HepG2 (cell line): ENCODE results near the gene GPS1. TPM values are rescaled to one million over a fixed set of nuclear protein-coding genes. Genes with fewer than 3 reads are reported as not detected.

Experiments
- BRD4 ChIP-seq: sonication (generic); formaldehyde crosslinking; IDR thresholded peaks from 2 replicates; pipeline ENCODE4 v1.4.0; 2020; ENCODE audit warnings: missing genetic modification reagents
- FOXC1 ChIP-seq: sonication (generic); formaldehyde crosslinking; IDR thresholded peaks from 2 replicates; pipeline ENCODE4 v1.8.0; 2022; ENCODE audit warnings: mild to moderate bottlenecking, missing genetic modification reagents, borderline replicate concordance
- FOXM1 ChIP-seq: sonication (generic); formaldehyde crosslinking; IDR thresholded peaks from 2 replicates; pipeline ENCODE4 v1.5.0; 2020; ENCODE audit warnings: missing genetic modification reagents
- FOXP1 ChIP-seq, 2 experiments: fragments of 450-650 bp in 1 of 2; IDR thresholded peaks; 2 replicates each; pipeline ENCODE4 v1.6.1; 2017 to 2018; ENCODE audit warnings: antibody characterized with exemption in 1 of 2
- HMGXB4 ChIP-seq, 2 experiments: sonication (generic) in 1 of 2; formaldehyde crosslinking in 1 of 2; IDR thresholded peaks; 2 replicates each; pipeline versions ENCODE4 v1.4.0 to v1.6.1; 2018 to 2020; ENCODE audit warnings: missing genetic modification reagents in 2 of 2, borderline replicate concordance in 1 of 2, low read depth in 1 of 2, mild to moderate bottlenecking in 1 of 2, missing biosample characterization in 1 of 2
- HNRNPL ChIP-seq: fragments of 200-400 bp; formaldehyde crosslinking; IDR thresholded peaks from 2 replicates; pipeline ENCODE4 v1.6.1; 2017; ENCODE audit warnings: mild to moderate bottlenecking, low read depth, low read length
- LCORL ChIP-seq, 2 experiments: fragments of 450-650 bp in 1 of 2; sonication (generic) in 1 of 2; formaldehyde crosslinking in 1 of 2; IDR thresholded peaks; 2 replicates each; pipeline versions ENCODE4 v1.5.0 to v1.6.1; 2017 to 2020; ENCODE audit warnings: antibody characterized with exemption in 1 of 2, missing genetic modification reagents in 1 of 2
- MAX ChIP-seq: IDR thresholded peaks from 2 replicates; pipeline ENCODE4 v1.6.1; 2012; ENCODE audit warnings: inconsistent platforms
- MXD1 ChIP-seq: sonication (generic); formaldehyde crosslinking; IDR thresholded peaks from 2 replicates; pipeline ENCODE4 v1.4.0; 2020; ENCODE audit warnings: mild to moderate bottlenecking, missing genetic modification reagents
- NFKBIZ ChIP-seq: IDR thresholded peaks from 2 replicates; pipeline ENCODE4 v1.6.1; 2018; ENCODE audit warnings: missing genetic modification reagents, missing compliant biosample characterization
- NR2F2 ChIP-seq: IDR thresholded peaks from 2 replicates; pipeline ENCODE4 v1.6.1; 2012; ENCODE audit warnings: low read depth, inconsistent platforms, borderline replicate concordance
- RXRA ChIP-seq: sonication (generic); formaldehyde crosslinking; IDR thresholded peaks from 2 replicates; pipeline ENCODE4 v1.5.1; 2020; ENCODE audit warnings: missing genetic modification reagents
- U2AF2 ChIP-seq: fragments of 200-400 bp; formaldehyde crosslinking; IDR thresholded peaks from 2 replicates; pipeline ENCODE4 v1.6.1; 2017; ENCODE audit warnings: low read depth, mild to moderate bottlenecking, low read length
- ZBTB20 ChIP-seq: sonication (generic); formaldehyde crosslinking; IDR thresholded peaks from 2 replicates; pipeline ENCODE4 v1.8.1; 2023; ENCODE audit warnings: missing genetic modification reagents, low read depth, mild to moderate bottlenecking, borderline replicate concordance
- ZIK1 ChIP-seq: sonication (generic); formaldehyde crosslinking; IDR thresholded peaks from 2 replicates; pipeline ENCODE4 v1.5.0; 2020; ENCODE audit warnings: mild to moderate bottlenecking, low read depth, missing genetic modification reagents, borderline replicate concordance
- ZKSCAN5 ChIP-seq: sonication (generic); formaldehyde crosslinking; IDR thresholded peaks from 2 replicates; pipeline ENCODE4 v1.5.1; 2020; ENCODE audit warnings: mild to moderate bottlenecking, missing genetic modification reagents
- ZNF292 ChIP-seq: sonication (generic); formaldehyde crosslinking; IDR thresholded peaks from 2 replicates; pipeline ENCODE4 v1.8.1; 2022; ENCODE audit warnings: mild to moderate bottlenecking, low read depth, missing genetic modification reagents, borderline replicate concordance
- ZNF335 ChIP-seq: sonication (generic); formaldehyde crosslinking; IDR thresholded peaks from 2 replicates; pipeline ENCODE4 v1.4.0; 2020; ENCODE audit warnings: missing genetic modification reagents
- ZNF34 ChIP-seq: sonication (generic); formaldehyde crosslinking; IDR thresholded peaks from 2 replicates; pipeline ENCODE4 v1.4.0; 2020; ENCODE audit warnings: mild to moderate bottlenecking, missing genetic modification reagents, borderline replicate concordance
- ZNF343 ChIP-seq: sonication (generic); formaldehyde crosslinking; IDR thresholded peaks from 2 replicates; pipeline ENCODE4 v1.4.0; 2020; ENCODE audit warnings: mild to moderate bottlenecking, missing genetic modification reagents
- ZNF350 ChIP-seq: sonication (generic); formaldehyde crosslinking; IDR thresholded peaks from 2 replicates; pipeline ENCODE4 v1.4.0; 2020; ENCODE audit warnings: mild to moderate bottlenecking, low read depth, missing genetic modification reagents, borderline replicate concordance
- ZNF547 ChIP-seq: sonication (generic); formaldehyde crosslinking; IDR thresholded peaks from 2 replicates; pipeline ENCODE4 v1.5.1; 2020; ENCODE audit warnings: mild to moderate bottlenecking, missing genetic modification reagents
- ZNF772 ChIP-seq: sonication (generic); formaldehyde crosslinking; IDR thresholded peaks from 2 replicates; pipeline ENCODE4 v1.5.0; 2020; ENCODE audit warnings: mild to moderate bottlenecking, missing genetic modification reagents
- ZNF784 ChIP-seq: sonication (generic); formaldehyde crosslinking; IDR thresholded peaks from 2 replicates; pipeline ENCODE4 v1.5.1; 2020; ENCODE audit warnings: missing genetic modification reagents, mild to moderate bottlenecking, borderline replicate concordance
- ZNF841 ChIP-seq: sonication (generic); formaldehyde crosslinking; IDR thresholded peaks from 2 replicates; pipeline ENCODE4 v1.8.1; 2023; ENCODE audit warnings: missing genetic modification reagents, borderline replicate concordance
- ZZZ3 ChIP-seq: sonication (generic); formaldehyde crosslinking; IDR thresholded peaks from 2 replicates; pipeline ENCODE4 v1.4.0; 2020; ENCODE audit warnings: missing genetic modification reagents, mild to moderate bottlenecking, borderline replicate concordance
- polyA plus RNA-seq, 8 experiments: library from polyadenylated mRNA; depleted of rRNA in 3 of 8; stranded (reverse) in 7 of 8; unstranded in 1 of 8; fragments of >200 nt; fragmentation: Illumina TruSeq in 4 of 8; extraction: Trizol in 4 of 8; gene quantifications; 2 replicates each; pipeline versions ENCODE4 v1.2.1 to v1.2.3, GENCODE V29; 2011 to 2016; ENCODE audit warnings: low read depth in 4 of 8, missing spikeins in 1 of 8, mixed read lengths in 1 of 8; ENCODE audit not compliant: insufficient read depth in 1 of 8
- total RNA-seq, 5 experiments: library from RNA; depleted of rRNA; stranded (reverse); fragments of >200 nt; fragmentation: Illumina TruSeq; extraction: Trizol; gene quantifications; 2 replicates each; pipeline ENCODE4 v1.2.3, GENCODE V29; 2016; ENCODE audit warnings: low read depth in 1 of 5

GPS1 gene
- total and polyA plus RNA-seq, 2 of the 13 experiments (the other 11 are each of a cell fraction or from before 2014, with no cell fraction given): 124 to 128 TPM

DNA sequence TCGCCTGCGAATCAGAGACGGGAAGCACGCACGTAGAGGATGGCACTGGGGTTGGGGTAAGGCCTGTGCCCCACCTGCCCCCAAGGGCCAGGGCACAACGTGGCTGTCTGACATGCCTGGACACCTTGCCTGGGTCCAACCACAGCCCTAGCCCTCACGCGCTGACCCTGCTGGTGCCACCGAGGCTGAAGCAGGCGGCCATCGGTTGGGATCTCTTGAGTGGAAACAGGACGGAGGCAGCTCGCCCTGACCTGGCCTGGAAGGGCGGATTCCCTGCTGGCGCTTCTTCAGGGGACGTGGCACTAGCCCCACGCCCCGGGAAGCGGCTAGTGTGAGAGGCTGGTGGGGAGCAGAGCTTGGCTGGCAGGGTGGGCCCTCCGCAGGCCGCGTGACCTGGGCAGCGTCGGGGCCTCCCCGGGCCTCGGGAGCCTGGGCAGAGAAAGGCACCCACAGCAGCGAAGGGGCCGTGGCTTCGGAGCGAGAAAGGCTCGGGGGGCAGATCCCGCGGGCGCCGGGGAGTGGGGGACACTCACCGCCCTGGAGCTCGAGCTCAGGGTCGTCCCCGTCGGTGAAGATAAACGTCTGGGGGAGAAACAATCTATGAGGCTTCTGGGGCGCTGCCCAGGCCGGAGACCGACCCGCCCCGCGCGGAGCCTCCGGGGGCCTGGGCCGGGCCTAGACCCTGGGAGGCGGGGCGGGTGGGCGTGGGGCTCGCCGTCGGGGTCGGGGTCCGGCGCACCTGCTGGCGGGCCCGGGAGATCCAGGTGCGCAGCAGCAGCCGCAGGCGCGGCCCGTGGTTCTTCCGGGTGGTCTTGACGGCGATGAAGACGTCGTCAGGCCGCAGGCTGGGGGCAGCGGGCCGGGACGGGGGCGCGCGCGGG lies 697 bp upstream of the GPS1 start (continued):
- TF ChIP-seq ZIK1: no peak
- TF ChIP-seq MAX: peak; percentile 46
- no peak for TF ChIP-seq LCORL (IDR thresholded peaks at IDR 0.05)
- TF ChIP-seq LCORL (CRISPR knock-in tag; IDR thresholded peaks at IDR 0.05): no peak
- TF ChIP-seq MXD1: 0 out of 2 replicates have a peak, but pooled peaks have one; percentile 43
- TF ChIP-seq ZNF841: no peak
- TF ChIP-seq ZNF343: no peak
- TF ChIP-seq ZNF335 (CRISPR knock-in tag): no peak; the same call in 1 of the 2 replicates
- peak; percentile 33; the same call in 1 of the 2 replicates for TF ChIP-seq BRD4
- no peak for TF ChIP-seq NR2F2
- 0 out of 2 replicates have a peak, but pooled peaks have one; percentile 41 for TF ChIP-seq ZNF34
- TF ChIP-seq FOXM1 (CRISPR knock-in tag): no peak
- TF ChIP-seq ZKSCAN5 (CRISPR knock-in tag): no peak
- peak; percentile 37; the same call in 1 of the 2 replicates for TF ChIP-seq ZBTB20 (CRISPR knock-in tag)
- TF ChIP-seq U2AF2: no peak
- TF ChIP-seq ZNF772 (CRISPR knock-in tag): 0 out of 2 replicates have a peak, but pooled peaks have one; percentile 37
- peak; percentile 51; the same call in 1 of the 2 replicates for TF ChIP-seq ZNF547
- 0 out of 2 replicates have a peak, but pooled peaks have one; percentile 19 for TF ChIP-seq FOXC1
- TF ChIP-seq HMGXB4 (CRISPR knock-in tag; IDR thresholded peaks at IDR 0.05; ENCODE audit: borderline replicate concordance in 1 of 2, low read depth in 1 of 2): peak in 1 of 2 experiments; percentile 32; a peak in 2 of 4 replicates
- 0 out of 2 replicates have a peak, but pooled peaks have one; percentile 29 for TF ChIP-seq ZNF292 (CRISPR knock-in tag)
- TF ChIP-seq HNRNPL: peak; percentile 61
- no peak for TF ChIP-seq RXRA (CRISPR knock-in tag)
- TF ChIP-seq NFKBIZ (CRISPR knock-in tag): 0 out of 2 replicates have a peak, but pooled peaks have one; percentile 38
- peak; percentile 64; the same call in 1 of the 2 replicates for TF ChIP-seq ZNF784 (CRISPR knock-in tag)
- TF ChIP-seq FOXP1 (IDR thresholded peaks at IDR 0.05): no peak
- TF ChIP-seq FOXP1 (CRISPR knock-in tag; IDR thresholded peaks at IDR 0.05): no peak
- TF ChIP-seq ZNF350: peak; percentile 72
- peak; percentile 90 for TF ChIP-seq ZZZ3 (CRISPR knock-in tag)
